HG03159 (cell line): ENCODE results near the gene HBZ.
"Not testable (repeated sequence)": the region's sequence is repeated elsewhere in the genome, so short reads cannot be mapped to it uniquely, and the experiment has no call there.

Experiments used
- ATAC-seq: cut with Tn5 transposase; IDR thresholded peaks from one replicate; pipeline ENCODE4 v1.9.1; 2021; ENCODE audit warnings: mild to moderate bottlenecking, moderate library complexity; ENCODE audit not compliant: unreplicated experiment

HBZ gene

GRCh38 chr16:164134-164823 lies 11.8 kb downstream of the HBZ start:
- not testable (repeated sequence) for ATAC-seq

- ATAC-seq = no peak
These were observed 12.5 kb downstream of the HBZ start for GRCh38 chr16:164827-165538.

DNA sequence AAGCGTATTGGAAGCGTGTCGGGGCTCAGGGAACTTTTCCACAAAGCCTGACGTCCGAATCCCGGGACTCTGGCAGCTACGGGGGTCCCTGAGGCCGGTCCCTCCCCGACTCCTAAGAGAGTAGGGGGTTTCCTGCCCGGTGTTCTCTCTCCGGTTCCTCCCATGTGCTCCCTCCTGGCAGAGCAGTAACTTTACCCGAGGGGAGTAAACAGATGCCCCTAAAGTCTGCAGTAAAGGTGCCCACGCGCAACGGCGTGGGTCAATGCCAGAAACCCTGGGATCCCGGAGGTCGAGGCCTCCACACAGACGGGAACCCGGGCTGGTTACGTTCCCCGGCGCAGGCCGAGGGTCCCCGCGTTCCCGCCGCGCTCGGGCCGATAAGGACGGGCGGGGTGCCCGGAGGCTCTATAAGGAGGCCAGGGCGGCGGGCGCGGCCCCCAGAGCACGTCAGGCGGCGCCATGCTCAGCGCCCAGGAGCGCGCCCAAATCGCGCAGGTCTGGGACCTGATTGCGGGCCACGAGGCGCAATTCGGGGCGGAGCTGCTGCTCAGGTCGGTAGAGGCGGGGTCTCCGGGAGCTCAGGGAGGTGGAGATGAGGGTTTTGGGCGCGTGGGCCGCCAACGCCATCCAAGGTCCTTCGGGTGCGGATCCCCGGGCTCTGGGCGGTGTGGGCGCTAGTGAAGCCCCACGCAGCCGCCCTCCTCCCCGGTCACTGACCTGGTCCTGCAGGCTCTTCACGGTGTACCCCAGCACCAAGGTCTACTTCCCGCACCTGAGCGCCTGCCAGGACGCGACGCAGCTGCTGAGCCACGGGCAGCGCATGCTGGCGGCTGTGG lies 13.3 kb downstream of the HBZ start, which contains the start of gene HBM:
TSS of gene HBM (plus strand) at position 440 of the 836 bp plus-strand sequence. CDS start at position 460, 20 bp downstream.
- ATAC-seq = no peak

DNA sequence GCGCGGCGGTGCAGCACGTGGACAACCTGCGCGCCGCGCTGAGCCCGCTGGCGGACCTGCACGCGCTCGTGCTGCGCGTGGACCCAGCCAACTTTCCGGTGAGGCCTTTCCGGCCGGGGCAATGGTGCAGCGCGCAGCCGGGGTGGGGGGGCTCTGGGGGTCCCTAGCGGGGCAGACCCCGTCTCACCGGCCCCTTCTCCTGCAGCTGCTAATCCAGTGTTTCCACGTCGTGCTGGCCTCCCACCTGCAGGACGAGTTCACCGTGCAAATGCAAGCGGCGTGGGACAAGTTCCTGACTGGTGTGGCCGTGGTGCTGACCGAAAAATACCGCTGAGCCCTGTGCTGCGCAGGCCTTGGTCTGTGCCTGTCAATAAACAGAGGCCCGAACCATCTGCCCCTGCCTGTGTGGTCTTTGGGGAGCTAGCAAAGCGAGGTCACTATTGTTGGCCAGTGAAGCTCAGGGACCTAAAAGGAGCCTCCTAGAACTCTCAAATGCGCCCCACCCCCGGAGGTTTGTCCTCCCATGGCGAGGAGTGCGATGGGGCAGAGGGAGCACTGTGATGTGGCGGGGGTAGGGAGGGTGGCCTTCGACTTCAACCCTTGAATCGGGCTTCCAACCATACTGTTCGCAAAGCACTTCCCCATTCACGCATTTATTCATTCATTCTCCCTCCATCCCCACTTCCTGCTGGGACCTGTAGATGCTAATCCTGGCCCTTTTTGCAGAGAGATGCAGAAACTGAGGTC lies 14.1 kb downstream of the HBZ start:
- ATAC-seq = no peak

DNA sequence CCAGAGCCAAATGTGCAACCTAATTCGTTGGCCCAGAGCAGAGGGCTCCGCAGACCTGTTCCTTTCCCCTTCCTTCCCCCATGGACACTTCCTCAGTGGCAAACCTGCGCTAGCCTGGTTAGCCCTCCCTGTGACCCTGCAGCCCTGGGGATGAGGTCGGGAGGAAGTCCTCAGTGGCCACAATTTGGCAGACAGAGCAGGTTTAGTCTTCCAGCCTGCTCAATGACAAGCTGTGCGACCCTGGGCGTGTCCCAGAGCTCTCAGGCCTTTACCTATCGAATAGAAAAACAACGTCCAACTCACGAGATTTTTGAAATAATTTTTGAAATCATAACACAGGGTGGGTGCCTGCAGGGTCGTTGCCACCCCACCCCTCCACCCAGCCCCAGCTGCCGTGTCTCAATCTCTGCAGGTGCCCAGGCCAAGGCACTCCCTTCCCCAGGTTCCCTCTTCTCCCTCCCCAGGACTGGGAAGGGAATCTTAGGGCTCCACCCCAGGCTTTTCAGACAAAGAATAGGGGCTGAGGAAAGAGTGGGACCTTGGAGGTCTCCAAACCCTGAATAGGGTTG lies 14.8 kb downstream of the HBZ start:
- ATAC-seq = no peak

DNA sequence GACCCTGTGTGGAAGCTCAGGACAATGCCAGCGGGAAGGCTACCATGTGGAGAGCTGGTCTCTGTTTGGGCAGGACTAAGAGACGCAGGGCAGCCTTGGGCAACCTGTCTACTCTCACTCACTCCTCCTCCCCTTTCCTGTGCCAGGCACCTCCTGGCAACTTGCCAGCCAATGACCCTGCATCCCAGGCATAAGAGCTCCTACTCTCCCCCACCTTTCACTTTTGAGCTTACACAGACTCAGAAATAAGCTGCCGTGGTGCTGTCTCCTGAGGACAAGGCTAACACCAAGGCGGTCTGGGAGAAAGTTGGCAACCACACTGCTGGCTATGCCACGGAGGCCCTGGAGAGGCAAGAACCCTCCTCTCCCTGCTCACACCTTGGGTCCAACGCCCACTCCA lies 16.0 kb downstream of the HBZ start:
- ATAC-seq = no peak

- no peak for ATAC-seq
These were observed 16.6 kb downstream of the HBZ start for GRCh38 chr16:169014-169413.

DNA sequence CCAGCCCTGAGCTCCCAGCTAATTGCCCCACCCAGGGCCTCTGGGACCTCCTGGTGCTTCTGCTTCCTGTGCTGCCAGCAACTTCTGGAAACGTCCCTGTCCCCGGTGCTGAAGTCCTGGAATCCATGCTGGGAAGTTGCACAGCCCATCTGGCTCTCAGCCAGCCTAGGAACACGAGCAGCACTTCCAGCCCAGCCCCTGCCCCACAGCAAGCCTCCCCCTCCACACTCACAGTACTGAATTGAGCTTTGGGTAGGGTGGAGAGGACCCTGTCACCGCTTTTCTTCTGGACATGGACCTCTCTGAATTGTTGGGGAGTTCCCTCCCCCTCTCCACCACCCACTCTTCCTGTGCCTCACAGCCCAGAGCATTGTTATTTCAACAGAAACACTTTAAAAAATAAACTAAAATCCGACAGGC lies 17.7 kb downstream of the HBZ start:
- ATAC-seq = not testable (repeated sequence)

GRCh38 chr16:170788-171187 lies 18.3 kb downstream of the HBZ start:
- ATAC-seq = no peak

- ATAC-seq = not testable (repeated sequence)
These were observed 20.0 kb downstream of the HBZ start, which contains the start of gene HBA2 for GRCh38 chr16:172374-172941. TSS of gene HBA2 (plus strand) at chr16:172876. CDS start at chr16:172913, 37 bp downstream.

DNA sequence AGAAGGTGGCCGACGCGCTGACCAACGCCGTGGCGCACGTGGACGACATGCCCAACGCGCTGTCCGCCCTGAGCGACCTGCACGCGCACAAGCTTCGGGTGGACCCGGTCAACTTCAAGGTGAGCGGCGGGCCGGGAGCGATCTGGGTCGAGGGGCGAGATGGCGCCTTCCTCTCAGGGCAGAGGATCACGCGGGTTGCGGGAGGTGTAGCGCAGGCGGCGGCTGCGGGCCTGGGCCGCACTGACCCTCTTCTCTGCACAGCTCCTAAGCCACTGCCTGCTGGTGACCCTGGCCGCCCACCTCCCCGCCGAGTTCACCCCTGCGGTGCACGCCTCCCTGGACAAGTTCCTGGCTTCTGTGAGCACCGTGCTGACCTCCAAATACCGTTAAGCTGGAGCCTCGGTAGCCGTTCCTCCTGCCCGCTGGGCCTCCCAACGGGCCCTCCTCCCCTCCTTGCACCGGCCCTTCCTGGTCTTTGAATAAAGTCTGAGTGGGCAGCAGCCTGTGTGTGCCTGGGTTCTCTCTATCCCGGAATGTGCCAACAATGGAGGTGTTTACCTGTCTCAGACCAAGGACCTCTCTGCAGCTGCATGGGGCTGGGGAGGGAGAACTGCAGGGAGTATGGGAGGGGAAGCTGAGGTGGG lies 20.9 kb downstream of the HBZ start:
- ATAC-seq = not testable (repeated sequence)

- not testable (repeated sequence) for ATAC-seq
These were observed 21.7 kb downstream of the HBZ start for GRCh38 chr16:173928-174769.

DNA sequence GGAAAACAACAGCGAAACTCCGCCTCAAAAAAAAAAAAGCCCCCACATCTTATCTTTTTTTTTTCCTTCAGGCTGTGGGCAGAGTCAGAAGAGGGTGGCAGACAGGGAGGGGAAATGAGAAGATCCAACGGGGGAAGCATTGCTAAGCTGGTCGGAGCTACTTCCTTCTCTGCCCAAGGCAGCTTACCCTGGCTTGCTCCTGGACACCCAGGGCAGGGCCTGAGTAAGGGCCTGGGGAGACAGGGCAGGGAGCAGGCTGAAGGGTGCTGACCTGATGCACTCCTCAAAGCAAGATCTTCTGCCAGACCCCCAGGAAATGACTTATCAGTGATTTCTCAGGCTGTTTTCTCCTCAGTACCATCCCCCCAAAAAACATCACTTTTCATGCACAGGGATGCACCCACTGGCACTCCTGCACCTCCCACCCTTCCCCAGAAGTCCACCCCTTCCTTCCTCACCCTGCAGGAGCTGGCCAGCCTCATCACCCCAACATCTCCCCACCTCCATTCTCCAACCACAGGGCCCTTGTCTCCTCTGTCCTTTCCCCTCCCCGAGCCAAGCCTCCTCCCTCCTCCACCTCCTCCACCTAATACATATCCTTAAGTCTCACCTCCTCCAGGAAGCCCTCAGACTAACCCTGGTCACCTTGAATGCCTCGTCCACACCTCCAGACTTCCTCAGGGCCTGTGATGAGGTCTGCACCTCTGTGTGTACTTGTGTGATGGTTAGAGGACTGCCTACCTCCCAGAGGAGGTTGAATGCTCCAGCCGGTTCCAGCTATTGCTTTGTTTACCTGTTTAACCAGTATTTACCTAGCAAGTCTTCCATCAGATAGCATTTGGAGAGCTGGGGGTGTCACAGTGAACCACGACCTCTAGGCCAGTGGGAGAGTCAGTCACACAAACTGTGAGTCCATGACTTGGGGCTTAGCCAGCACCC lies 22.8 kb downstream of the HBZ start:
- no peak for ATAC-seq

GRCh38 chr16:176006-176405 lies 23.6 kb downstream of the HBZ start:
- ATAC-seq = not testable (repeated sequence)

- not testable (repeated sequence) for ATAC-seq
These were observed 24.3 kb downstream of the HBZ start, which contains the start of gene HBA1 for GRCh38 chr16:176477-177382. TSS of gene HBA1 (plus strand) at chr16:176680. CDS start at chr16:176717, 37 bp downstream.

GRCh38 chr16:177394-177822 lies 25.0 kb downstream of the HBZ start:
- ATAC-seq = no peak
